HEK293T (cell line): ENCODE results near the gene NID1.

ENCODE experiments used
- ARNT ChIP-seq: fragments of 450-650 bp; IDR thresholded peaks from 2 replicates; pipeline ENCODE4 v1.6.1; 2017; ENCODE audit warnings: mild to moderate bottlenecking
- FOXA1 ChIP-seq: fragments of 450-650 bp; IDR thresholded peaks from 2 replicates; pipeline ENCODE4 v1.6.1; 2016; ENCODE audit warnings: mild to moderate bottlenecking
- FOXM1 ChIP-seq: fragments of 450-650 bp; IDR thresholded peaks from 2 replicates; pipeline ENCODE4 v1.6.1; 2017; ENCODE audit warnings: mild to moderate bottlenecking, borderline replicate concordance
- HDGF ChIP-seq: fragments of 450-650 bp; IDR thresholded peaks from 2 replicates; pipeline ENCODE4 v1.6.1; 2017; ENCODE audit warnings: antibody characterized with exemption, borderline replicate concordance
- LEF1 ChIP-seq: fragments of 450-650 bp; IDR thresholded peaks from 2 replicates; pipeline ENCODE4 v1.6.1; 2017; ENCODE audit warnings: mild to moderate bottlenecking, borderline replicate concordance
- PKNOX1 ChIP-seq: fragments of 450-650 bp; IDR thresholded peaks from 2 replicates; pipeline ENCODE4 v1.6.1; 2016
- SP1 ChIP-seq: fragments of 450-650 bp; IDR thresholded peaks from 2 replicates; pipeline ENCODE4 v1.6.1; 2017
- TARDBP ChIP-seq: fragments of 450-650 bp; IDR thresholded peaks from 2 replicates; pipeline ENCODE4 v1.6.1; 2016

DNA sequence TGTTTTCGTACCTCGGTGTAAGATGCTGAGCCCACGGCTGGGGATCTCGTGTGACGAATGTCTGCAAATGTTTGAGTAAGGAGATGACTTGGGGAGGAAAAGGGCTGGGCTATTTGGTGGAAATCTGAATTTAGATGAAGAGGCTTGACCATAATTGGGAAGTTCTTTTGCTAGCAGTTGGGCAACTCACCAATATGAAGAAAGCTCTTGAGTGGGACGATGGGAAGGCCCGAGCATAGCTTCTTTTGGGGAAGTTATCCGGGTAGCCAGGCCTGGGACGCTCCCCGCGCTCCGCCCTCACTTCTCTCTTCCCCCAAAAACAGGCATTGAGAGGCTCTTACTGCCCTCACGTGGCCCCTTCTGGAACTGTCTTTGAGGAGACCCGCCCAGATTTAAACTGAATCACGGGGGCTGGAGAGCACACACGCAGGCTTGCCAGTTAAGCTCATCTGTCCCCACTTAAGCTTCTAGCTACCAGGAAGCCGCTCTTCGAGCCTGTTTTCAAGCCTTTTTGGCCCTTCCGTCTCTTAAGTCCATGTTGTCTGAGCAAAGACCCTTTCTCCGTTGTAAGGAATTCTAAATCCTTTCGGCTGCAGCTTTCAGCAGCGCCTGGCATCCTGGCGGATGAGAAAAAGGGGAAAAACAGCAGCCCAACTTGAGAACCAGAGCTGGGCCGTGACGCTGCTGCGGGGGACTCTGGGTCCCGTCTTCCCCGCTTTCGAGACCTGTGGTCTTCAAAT lies 93.1 kb downstream of the NID1 start:
- TF ChIP-seq HDGF (no peak), LEF1 (no peak), ARNT (no peak), SP1 (no peak), TARDBP (no peak), PKNOX1 (no peak), FOXM1 (no peak), FOXA1 (no peak)
